OCI-LY7 (cell line): ENCODE measurements around the gene RAD51B. TPM values are rescaled to one million over a fixed set of nuclear protein-coding genes. Genes with fewer than 3 reads are reported as not detected.

Experiments used
- BruUV-seq: library from RNA; stranded (reverse); fragments of 400-500 nt; replicated peaks from 2 replicates; lab custom pipeline; 2021; lab: Mats Ljungman, UMichigan
- CTCF ChIA-PET: fragments of 300-600 bp; sonication (Branson Sonifier 250); formaldehyde crosslinking; loops from one replicate; lab custom pipeline; 2022; ENCODE audit warnings: antibody characterized with exemption; ENCODE audit not compliant: unreplicated experiment; lab: Charles Lee
- POLR2A ChIA-PET: fragments of 300-600 bp; sonication (Branson Sonifier 250); formaldehyde crosslinking; loops from one replicate; lab custom pipeline; 2022; ENCODE audit warnings: antibody characterized with exemption; lab: Charles Lee
- DNase-seq: peaks from one replicate; pipeline ENCODE4 v3.0.0-alpha.2; 2015; ENCODE audit warnings: low spot score
- H2AFZ ChIP-seq: fragments of 200-600 bp; sonication (generic), shearing (Covaris generic); 2 replicates; pipeline ENCODE4 v1.6.1; 2014; ENCODE audit warnings: mild to moderate bottlenecking, antibody characterized with exemption, low read length, moderate library complexity
- H3K27ac ChIP-seq: fragments of 200-600 bp; sonication (generic); 2 replicates; pipeline ENCODE4 v1.5.1; 2014; ENCODE audit warnings: mixed run types, low read depth, mild to moderate bottlenecking, moderate library complexity, low read length, inconsistent platforms; ENCODE audit not compliant: poor library complexity, severe bottlenecking
- H3K36me3 ChIP-seq: fragments of 200-600 bp; sonication (generic); 2 replicates; pipeline ENCODE4 v1.6.1; 2014; ENCODE audit warnings: mild to moderate bottlenecking, antibody characterized with exemption, low read length, moderate library complexity, mixed read lengths; ENCODE audit not compliant: insufficient read depth
- H3K4me1 ChIP-seq: fragments of 200-600 bp; sonication (generic); 2 replicates; pipeline ENCODE4 v1.5.1; 2014; ENCODE audit warnings: mild to moderate bottlenecking, low read length; ENCODE audit not compliant: insufficient read depth, poor library complexity, severe bottlenecking
- H3K4me2 ChIP-seq: fragments of 200-600 bp; sonication (generic); 2 replicates; pipeline ENCODE4 v1.6.1; 2014; ENCODE audit warnings: mild to moderate bottlenecking, low read length
- H3K4me3 ChIP-seq: fragments of 200-600 bp; sonication (generic); 2 replicates; pipeline ENCODE4 v1.5.1; 2014; ENCODE audit warnings: mild to moderate bottlenecking, low read depth, low read length; ENCODE audit not compliant: poor library complexity, severe bottlenecking
- H3K79me2 ChIP-seq: fragments of 200-600 bp; sonication (generic); 2 replicates; pipeline ENCODE4 v1.6.1; 2016; ENCODE audit warnings: low read depth, mild to moderate bottlenecking, low read length, moderate library complexity, mixed read lengths; ENCODE audit not compliant: insufficient read depth
- H3K9me2 ChIP-seq: fragments of 200-600 bp; sonication (generic); 2 replicates; pipeline ENCODE4 v1.6.1; 2016; ENCODE audit warnings: mild to moderate bottlenecking, low read length, mixed read lengths; ENCODE audit not compliant: insufficient read depth
- H3K9me3 ChIP-seq: fragments of 200-600 bp; sonication (generic); 2 replicates; pipeline ENCODE4 v1.6.1; 2014; ENCODE audit warnings: mild to moderate bottlenecking, mixed run types, low read length, mixed read lengths
- H4K20me1 ChIP-seq: fragments of 200-600 bp; sonication (generic); 2 replicates; pipeline ENCODE4 v1.6.1; 2014; ENCODE audit warnings: mild to moderate bottlenecking, antibody characterized with exemption, low read length, moderate library complexity, mixed read lengths; ENCODE audit not compliant: insufficient read depth
- CTCF ChIP-seq: fragments of 200-600 bp; sonication (generic); conservative IDR thresholded peaks from 2 replicates; pipeline ENCODE4 v1.5.1; 2014; ENCODE audit warnings: mild to moderate bottlenecking, antibody characterized with exemption, low read length, moderate library complexity, mixed read lengths
- EZH2phosphoT487 ChIP-seq: fragments of 200-600 bp; sonication (generic); IDR thresholded peaks from 2 replicates; pipeline ENCODE4 v1.6.1; 2018; ENCODE audit warnings: low read depth, borderline replicate concordance, mild to moderate bottlenecking, mixed run types, antibody characterized with exemption, low read length, moderate library complexity, mixed read lengths
- intact Hi-C: fragments of 100-400 bp; cut with micrococcal nuclease; formaldehyde crosslinking; loops from one replicate; pipeline ENCODE4 v1.10.0; 2022; ENCODE audit not compliant: unreplicated experiment
- total RNA-seq, 2 experiments: library from RNA; depleted of rRNA in 1 of 2; stranded (reverse); fragments of >200 nt in 1 of 2; shearing (Covaris generic) in 1 of 2; gene quantifications; 2 replicates each; pipeline ENCODE4 v1.2.3, GENCODE V29; 2014 to 2022

Gene RAD51B
- total RNA-seq, 2 experiments from 2014 or later, result 41.4 to 89.9 TPM

- no peak overlapping the region for H2AFZ ChIP-seq
- no peaks in the 10 kb centered on the region for H4K20me1 ChIP-seq
- CTCF ChIA-PET, result interaction anchor here (0.5 kb wide), 1 partner anchor 22 kb away, joined by 3 read pairs; no protein-coding TSS in a partner anchor
- DNase-seq, result no peak
- H3K79me2 ChIP-seq, result no peaks in the 10 kb centered on the region
- H3K9me2 ChIP-seq, result no peaks in the 10 kb centered on the region
- H3K36me3 ChIP-seq, result no peaks in the 10 kb centered on the region
- BruUV-seq, result no TSS peak
- TF ChIP-seq EZH2phosphoT487, result no peak
- no peak for TF ChIP-seq CTCF
- no peak overlapping the region for H3K4me3 ChIP-seq
- no peaks in the 10 kb centered on the region for H3K9me3 ChIP-seq
- intact Hi-C loops, result no loop called here
- no peak overlapping the region for H3K4me2 ChIP-seq
- POLR2A ChIA-PET, result interaction anchor here (0.5 to 1.5 kb wide), 6 partner anchors 10 to 502 kb away, joined by 3 to 4 read pairs (median 3); no protein-coding TSS in a partner anchor
- no peak overlapping the region for H3K27ac ChIP-seq
- peaks cover 21% of the 10 kb centered on the region for H3K4me1 ChIP-seq
These were observed 508.9 kb downstream of the RAD51B start for GRCh38 chr14:68328509-68328908.

GRCh38 chr14:68331426-68331825 lies 511.8 kb downstream of the RAD51B start:
- POLR2A ChIA-PET, result interaction anchor here (0.8 to 1.8 kb wide), 3 partner anchors 11 to 18 kb away, joined by 3 to 5 read pairs (median 4); no protein-coding TSS in a partner anchor

More at GRCh38 chr14:68331426-68331825, 511.8 kb downstream of the RAD51B start:
- Histone ChIP-seq H3K4me3 (no peak overlapping the region), H3K9me2 (no peaks in the 10 kb centered on the region), H3K4me1 (peaks cover 19% of the 10 kb centered on the region), H4K20me1 (no peaks in the 10 kb centered on the region), H3K4me2 (no peak overlapping the region), H3K27ac (no peak overlapping the region), H2AFZ (no peak overlapping the region), H3K9me3 (no peaks in the 10 kb centered on the region), H3K79me2 (no peaks in the 10 kb centered on the region), H3K36me3 (no peaks in the 10 kb centered on the region)
- intact Hi-C loops, result no loop called here
- BruUV-seq, result no TSS peak
- DNase-seq, result no peak
- CTCF ChIA-PET, result no interaction called here
- TF ChIP-seq EZH2phosphoT487 (no peak), CTCF (no peak)
